Mucosa of stomach (tissue), 1 donor: ENCODE data around the gene CBR3.
A peak's percentile ranks its signal among the peaks of the same experiment; 100 is the strongest.
"Not testable (repeated sequence)": the region's sequence is repeated elsewhere in the genome, so short reads cannot be mapped to it uniquely, and the experiment has no call there.

Experiments used
- H3K27me3 ChIP-seq: one replicate; pipeline ENCODE4 v1.7.0; 2013; ENCODE audit warnings: mild to moderate bottlenecking, low read length; ENCODE audit not compliant: control insufficient read depth, insufficient read depth
- H3K36me3 ChIP-seq: one replicate; pipeline ENCODE4 v1.7.0; 2013; ENCODE audit warnings: low read length; ENCODE audit not compliant: control insufficient read depth, insufficient read depth
- H3K4me1 ChIP-seq: one replicate; pipeline ENCODE4 v1.7.0; 2013; ENCODE audit warnings: mild to moderate bottlenecking, low read length; ENCODE audit not compliant: control insufficient read depth, insufficient read depth
- H3K4me3 ChIP-seq: one replicate; pipeline ENCODE4 v1.7.0; 2013; ENCODE audit warnings: low read length
- H3K9ac ChIP-seq: one replicate; pipeline ENCODE4 v1.7.0; 2013; ENCODE audit warnings: mild to moderate bottlenecking, low read length, moderate library complexity
- H3K9me3 ChIP-seq: one replicate; pipeline ENCODE4 v1.7.0; 2013; ENCODE audit warnings: mild to moderate bottlenecking, low read length, moderate library complexity; ENCODE audit not compliant: control insufficient read depth
- donor health status: Pancreatic carcinoma.

The CBR3 gene

DNA sequence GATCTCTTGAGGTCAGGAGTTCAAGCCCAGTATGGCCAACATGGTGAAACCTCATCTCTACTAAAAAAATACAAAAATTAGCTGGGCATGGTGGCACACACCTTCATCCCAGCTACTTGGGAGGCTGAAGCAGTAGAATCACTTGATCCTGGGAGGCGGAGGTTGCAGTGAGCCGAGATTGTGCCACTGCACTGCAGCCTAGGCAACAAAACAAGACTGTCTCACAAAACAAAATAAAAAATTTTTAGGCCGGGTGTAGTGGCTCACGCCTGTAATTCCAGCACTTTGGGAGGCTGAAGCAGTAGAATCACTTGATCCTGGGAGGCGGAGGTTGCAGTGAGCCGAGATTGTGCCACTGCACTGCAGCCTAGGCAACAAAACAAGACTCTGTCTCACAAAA is 9.4 kb downstream of the CBR3 start:
- H3K4me1 ChIP-seq, H3K36me3 ChIP-seq, H3K9me3 ChIP-seq: not testable (repeated sequence)

DNA sequence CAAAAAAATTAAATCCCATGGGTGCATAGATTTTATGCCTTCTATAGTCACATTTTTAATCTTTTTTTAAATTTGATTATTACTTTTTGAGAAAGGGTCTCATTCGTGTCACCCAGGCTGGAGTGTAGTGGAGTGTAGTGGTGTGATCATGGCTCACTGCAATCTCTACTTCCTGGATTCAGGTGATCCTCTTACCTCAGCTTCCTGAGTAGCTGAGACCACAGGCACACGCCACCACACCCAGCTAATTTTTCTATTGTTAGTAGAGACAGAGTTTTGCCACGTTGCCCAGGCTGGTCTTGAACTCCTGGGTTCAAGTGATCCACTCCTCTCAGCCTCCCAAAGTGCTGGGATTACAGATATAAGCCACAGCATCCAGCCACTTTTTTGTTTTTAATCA is 10.4 kb downstream of the CBR3 start:
- H3K4me3 ChIP-seq = no peak overlapping the region
- no peaks in the 10 kb centered on the region for H3K9me3 ChIP-seq
- no peaks in the 10 kb centered on the region for H3K27me3 ChIP-seq
- no peaks in the 10 kb centered on the region for H3K36me3 ChIP-seq
- H3K9ac ChIP-seq = no peak overlapping the region
- H3K4me1 ChIP-seq = peaks cover 3% of the 10 kb centered on the region

More for the DNA sequence above, 9.4 kb downstream of the CBR3 start:
- H3K4me3 ChIP-seq, H3K27me3 ChIP-seq, H3K9ac ChIP-seq: not testable (repeated sequence)

DNA sequence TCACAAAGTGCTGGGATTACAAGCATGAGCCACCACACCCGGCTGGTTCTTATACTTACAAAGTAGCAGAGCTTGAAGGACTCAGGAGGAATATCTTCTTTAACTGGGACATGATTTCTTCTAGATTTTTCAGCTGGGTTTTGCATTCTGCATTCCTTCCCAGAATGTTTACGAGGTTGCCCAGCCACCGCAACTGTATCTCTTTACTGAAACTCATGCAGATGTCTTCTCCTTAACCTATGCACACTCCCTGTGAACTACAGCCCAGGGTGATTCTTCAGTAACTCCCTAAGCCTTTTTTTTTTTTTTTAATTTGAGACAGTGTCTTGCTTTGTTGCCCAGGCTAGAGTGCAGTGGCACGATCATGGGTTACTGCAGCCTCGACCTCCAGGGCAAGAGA is 13.0 kb downstream of the CBR3 start:
- no peaks in the 10 kb centered on the region for H3K9me3 ChIP-seq
- H3K36me3 ChIP-seq = no peaks in the 10 kb centered on the region
- no peak overlapping the region for H3K9ac ChIP-seq
- H3K4me3 ChIP-seq = no peak overlapping the region
- no peaks in the 10 kb centered on the region for H3K27me3 ChIP-seq
- no peaks in the 10 kb centered on the region for H3K4me1 ChIP-seq

DNA sequence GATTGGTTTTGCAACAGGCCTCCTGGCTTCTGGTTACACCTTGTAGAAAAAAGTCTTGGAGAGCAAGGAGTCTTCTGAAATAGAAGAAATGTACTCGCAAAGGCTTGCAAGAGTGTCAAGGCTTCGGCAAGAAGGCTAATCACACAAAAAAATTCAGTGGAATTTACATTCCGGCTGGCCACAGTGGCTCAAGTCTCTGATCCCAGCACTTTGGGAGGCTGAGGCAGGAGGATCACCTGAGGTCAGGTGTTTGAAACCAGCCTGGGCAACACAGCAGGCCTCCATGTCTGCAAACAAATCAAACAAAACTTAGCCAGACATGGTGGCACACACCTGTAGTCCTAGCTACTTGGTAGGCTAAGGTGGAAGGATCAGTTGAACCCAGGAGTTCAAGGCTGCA is 14.0 kb downstream of the CBR3 start:
- no peaks in the 10 kb centered on the region for H3K27me3 ChIP-seq
- no peaks in the 10 kb centered on the region for H3K36me3 ChIP-seq
- H3K4me1 ChIP-seq = no peaks in the 10 kb centered on the region
- H3K9ac ChIP-seq = no peak overlapping the region
- H3K9me3 ChIP-seq = no peaks in the 10 kb centered on the region
- H3K4me3 ChIP-seq = no peak overlapping the region

DNA sequence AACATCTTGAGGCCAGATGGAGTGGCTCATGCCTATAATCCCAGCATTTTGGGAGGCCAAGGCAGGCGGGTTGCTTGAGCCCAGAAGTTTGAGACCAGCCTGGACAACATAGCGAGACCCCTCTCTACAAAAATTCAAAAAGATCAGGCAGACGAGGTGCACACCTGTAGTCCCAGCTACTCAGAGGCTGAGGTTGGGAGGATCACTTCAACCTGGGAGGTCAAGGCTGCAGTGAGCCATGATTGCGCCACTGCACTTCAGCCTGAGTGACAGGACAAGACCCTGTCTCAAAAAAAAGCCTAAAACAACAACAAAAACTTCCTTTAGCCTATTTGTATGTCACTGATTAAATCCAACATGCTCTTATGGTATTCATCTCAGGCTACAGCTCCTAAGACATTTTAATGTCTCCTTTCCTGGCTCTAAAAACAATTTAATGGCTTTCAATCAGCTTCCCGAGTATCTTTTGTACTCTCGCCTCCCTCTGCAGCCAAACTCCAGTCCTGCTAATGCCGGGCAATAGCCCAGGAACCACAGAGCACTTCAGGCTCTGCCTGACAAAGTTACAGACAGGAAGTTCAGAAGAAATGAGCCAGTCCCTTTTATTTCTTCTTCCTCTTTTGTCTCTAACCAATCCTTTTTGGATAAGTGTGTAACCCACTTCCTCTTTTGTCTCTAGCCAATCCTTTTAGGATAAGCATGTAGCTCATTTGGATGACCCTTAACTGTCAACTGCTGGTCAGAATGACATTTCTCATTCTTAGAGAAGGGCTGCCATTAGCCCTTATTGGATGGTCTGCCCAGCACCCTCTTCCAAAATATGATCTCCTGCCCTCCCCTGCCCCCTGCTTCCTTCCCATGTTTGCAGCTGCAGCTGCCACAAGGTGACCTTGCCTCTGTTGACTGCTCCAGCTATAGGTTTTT is 15.2 kb downstream of the CBR3 start:
- H3K4me3 ChIP-seq = no peak overlapping the region
- H3K4me1 ChIP-seq = peaks cover 2% of the 10 kb centered on the region
- H3K9me3 ChIP-seq = no peaks in the 10 kb centered on the region
- no peaks in the 10 kb centered on the region for H3K27me3 ChIP-seq
- H3K9ac ChIP-seq = no peak overlapping the region
- H3K36me3 ChIP-seq = no peaks in the 10 kb centered on the region

DNA sequence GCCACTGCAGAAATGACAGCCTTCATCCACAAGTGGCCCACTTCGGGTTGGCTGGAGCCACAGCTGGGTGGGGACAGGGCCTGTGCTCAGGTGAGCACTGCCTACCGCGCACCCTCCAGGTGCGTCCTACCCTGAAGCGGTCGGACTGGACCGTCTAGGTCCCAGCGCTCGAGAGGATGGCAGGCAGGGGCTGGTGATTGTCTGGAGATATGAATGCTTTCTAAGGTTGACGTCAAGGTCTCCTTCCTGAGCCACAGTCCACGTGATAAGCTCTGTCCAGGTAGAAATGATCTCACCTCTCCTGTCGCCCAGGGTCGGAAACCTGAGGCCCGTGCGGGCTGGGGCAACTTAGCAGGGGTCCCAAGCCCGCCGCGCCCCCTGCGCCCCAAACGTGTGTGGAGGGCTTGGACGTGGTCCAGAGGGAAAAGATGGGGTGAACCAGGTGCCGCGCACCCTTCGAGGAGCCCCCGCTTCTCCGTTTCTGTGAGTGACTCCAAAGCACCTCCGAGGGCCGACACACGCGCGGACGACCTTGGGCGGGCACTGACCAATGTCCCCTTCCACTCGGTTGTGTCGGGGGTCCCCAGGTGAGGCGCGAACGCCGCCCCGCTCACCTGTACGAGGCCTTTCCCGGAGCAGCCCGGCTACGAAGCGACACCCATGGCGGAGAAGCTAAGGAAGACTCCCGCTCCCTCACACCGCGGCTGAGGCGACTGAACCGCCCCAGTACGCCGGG is 20.9 kb downstream of the CBR3 start:
- peaks cover 25% of the 10 kb centered on the region for H3K4me1 ChIP-seq
- peak overlapping the region; percentile 76 for H3K9ac ChIP-seq
- H3K4me3 ChIP-seq = peak overlapping the region; percentile 35
- H3K9me3 ChIP-seq = no peaks in the 10 kb centered on the region
- H3K36me3 ChIP-seq = no peaks in the 10 kb centered on the region
- H3K27me3 ChIP-seq = no peaks in the 10 kb centered on the region

DNA sequence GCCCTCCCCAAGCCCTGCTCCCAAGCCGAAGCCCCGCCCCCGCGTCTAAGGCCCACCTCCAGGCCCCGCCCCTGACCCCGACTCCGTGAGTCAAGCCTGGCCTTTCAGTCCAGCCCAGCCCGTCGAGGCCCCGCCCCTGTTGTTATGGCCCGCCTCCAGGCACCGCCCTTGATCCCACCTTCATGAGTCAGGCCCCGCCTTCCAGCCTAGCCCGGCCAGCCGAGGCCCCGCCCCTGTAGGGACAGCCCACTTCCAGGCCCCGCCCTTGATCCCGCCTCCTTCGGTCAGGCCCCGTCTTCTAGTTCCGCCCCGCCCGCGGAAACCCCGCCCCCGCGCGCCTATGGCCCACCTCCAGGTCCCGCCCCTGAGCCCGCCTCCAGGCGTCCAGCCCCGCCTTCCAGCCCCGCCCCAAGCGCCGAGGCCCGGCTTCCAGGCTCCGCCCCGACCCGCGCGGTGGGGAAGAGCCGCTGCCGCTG is 21.5 kb downstream of the CBR3 start:
- H3K36me3 ChIP-seq = no peaks in the 10 kb centered on the region
- H3K9ac ChIP-seq = peak overlapping the region; percentile 76
- peaks cover 31% of the 10 kb centered on the region for H3K4me1 ChIP-seq
- no peaks in the 10 kb centered on the region for H3K9me3 ChIP-seq
- peak overlapping the region; percentile 35 for H3K4me3 ChIP-seq
- H3K27me3 ChIP-seq = no peaks in the 10 kb centered on the region

DNA sequence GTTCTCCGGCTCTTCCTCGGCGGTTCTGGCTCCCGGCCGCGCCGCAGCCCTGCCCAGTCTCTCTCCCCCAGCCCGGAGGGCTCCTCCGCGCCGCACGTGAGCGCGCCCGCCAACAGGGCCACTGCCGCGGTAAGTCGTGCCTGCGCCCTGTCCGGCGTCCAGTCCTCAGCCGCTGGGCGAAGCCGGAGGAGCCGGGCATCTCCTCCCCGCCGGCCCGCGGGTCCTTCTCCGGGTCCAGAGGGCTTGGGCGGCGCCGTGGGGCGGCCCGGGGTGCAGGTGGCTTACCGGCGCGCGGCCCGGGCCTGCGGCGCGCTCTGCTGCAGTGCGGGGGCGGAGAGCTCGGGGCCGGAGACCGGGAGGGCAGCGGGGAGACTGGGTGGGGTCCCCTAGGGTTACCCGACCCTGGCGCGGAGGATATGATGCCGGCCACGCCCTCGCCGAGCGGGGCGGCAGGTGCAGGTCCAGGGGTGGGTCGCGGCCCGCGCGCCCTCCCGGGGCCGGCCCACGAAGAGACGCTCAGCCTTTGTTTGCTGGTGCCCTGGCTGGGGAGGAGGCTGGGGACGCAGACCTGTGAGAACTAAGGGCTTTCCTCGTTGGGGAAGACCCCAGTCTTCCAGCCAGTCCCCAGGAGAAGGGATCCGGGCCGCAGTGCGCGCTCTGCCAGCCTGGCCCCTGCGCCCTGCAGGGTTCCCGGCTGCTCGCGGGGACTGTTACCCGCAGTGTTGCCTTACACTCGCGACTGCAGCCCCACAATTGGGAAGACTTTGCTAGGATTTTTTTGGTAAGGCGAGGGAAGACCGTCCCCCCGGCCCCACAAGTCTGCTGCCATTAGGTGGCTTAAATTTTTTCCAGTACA is 22.2 kb downstream of the CBR3 start, which contains the start of gene DOP1B:
Gene DOP1B, plus strand, starts transcription at position 10 of the 856 bp plus-strand sequence. CDS start 7,910 bp downstream, outside the sequence.
- H3K9me3 ChIP-seq = no peaks in the 10 kb centered on the region
- H3K4me3 ChIP-seq = peak within 1 kb of the TSS; percentile 35

DNA sequence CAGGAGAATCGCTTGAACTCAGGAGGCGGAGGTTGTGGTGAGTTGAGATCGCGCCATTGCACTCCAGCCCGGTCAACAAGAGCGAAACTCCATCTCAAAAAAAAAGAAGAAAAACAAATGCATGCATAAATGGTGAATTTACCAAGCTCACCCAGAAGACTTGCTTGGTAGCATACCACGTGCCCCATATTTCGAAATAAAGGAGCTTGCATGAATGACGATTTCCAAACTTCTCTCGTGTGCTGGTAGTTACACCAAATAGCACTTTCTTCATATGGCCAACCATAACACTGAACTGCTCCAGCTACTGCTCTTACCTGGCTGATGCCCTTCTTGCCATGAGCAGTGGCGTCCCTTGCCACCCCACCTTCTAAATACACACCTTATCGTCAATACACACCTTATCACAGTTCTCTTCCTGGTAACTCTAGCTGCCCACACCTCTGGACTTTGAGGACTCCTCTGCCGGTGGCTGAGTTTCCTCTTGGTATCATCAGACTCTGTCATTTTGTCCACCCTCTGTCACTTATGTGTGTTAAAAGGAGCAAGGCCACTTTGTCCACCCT is 24.6 kb downstream of the CBR3 start:
- Histone ChIP-seq H3K9ac (no peak overlapping the region), H3K9me3 (no peaks in the 10 kb centered on the region), H3K27me3 (no peaks in the 10 kb centered on the region), H3K4me3 (no peak overlapping the region), H3K36me3 (no peaks in the 10 kb centered on the region), H3K4me1 (peaks cover 58% of the 10 kb centered on the region)

More for the DNA sequence above, 22.2 kb downstream of the CBR3 start, which contains the start of gene DOP1B:
- no peaks in the 10 kb centered on the region for H3K36me3 ChIP-seq
- H3K27me3 ChIP-seq = no peaks in the 10 kb centered on the region
- H3K9ac ChIP-seq = peak within 1 kb of the TSS; percentile 76
- peaks cover 37% of the 10 kb centered on the region for H3K4me1 ChIP-seq

DNA sequence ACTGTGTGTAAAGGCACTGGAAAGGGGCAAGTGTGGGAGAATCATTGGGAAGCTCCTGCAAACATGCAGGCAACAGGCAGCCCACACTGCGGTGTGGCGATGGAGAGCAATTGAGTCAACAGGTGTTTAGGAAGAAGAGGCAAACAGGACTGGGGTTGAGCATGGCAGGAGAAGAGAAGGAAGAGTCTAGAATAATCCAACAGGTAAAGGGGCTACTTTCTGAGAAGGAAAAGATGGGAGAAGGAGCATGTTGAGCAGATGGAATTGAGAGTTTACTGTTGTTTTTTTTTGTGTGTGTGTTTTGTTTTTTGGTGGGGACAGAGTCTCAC is 25.9 kb downstream of the CBR3 start:
- Histone ChIP-seq H3K4me3 (no peak overlapping the region), H3K9me3 (no peaks in the 10 kb centered on the region), H3K27me3 (no peaks in the 10 kb centered on the region), H3K4me1 (peaks cover 49% of the 10 kb centered on the region), H3K9ac (no peak overlapping the region), H3K36me3 (no peaks in the 10 kb centered on the region)

DNA sequence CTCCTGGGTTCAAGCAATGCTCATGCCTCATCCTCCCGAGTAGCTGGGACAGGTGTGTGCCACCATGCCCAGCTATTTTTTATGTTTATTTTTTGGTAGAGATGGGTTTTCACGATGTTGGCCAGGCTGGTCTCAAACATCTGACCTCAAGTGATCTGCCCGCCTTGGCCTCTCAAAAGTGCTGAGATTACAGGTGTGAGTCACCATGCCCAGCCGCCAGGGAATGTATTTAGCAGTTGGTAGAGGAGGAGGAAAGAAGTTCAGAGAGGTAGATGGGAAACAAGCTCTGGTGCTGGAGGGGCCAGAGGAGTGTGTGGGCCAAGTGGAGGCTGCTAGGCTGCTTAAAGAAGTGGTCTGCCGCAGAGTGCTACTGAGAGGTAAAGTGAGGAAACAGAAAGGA is 27.8 kb downstream of the CBR3 start:
- Histone ChIP-seq H3K4me3 (no peak overlapping the region), H3K4me1 (peaks cover 49% of the 10 kb centered on the region), H3K9me3 (no peaks in the 10 kb centered on the region), H3K27me3 (no peaks in the 10 kb centered on the region), H3K36me3 (no peaks in the 10 kb centered on the region), H3K9ac (no peak overlapping the region)
